Measurements from ENCODE around the gene DHX30. TPM values are rescaled to one million over a fixed set of nuclear protein-coding genes. Genes with fewer than 3 reads are reported as not detected.

DHX30 gene
- total and polyA plus RNA-seq, 9 of the 15 experiments (the other 6 are each of a cell fraction or from before 2014, with no cell fraction given) = 12.3 to 158 (median 79.0) TPM

GRCh38 chr3:47871389-47871788 is 68.5 kb downstream of the DHX30 start:
- Histone ChIP-seq H3K27ac (ENCODE audit: extremely low read depth, low read depth, low read length) (peak overlapping the region; percentile 39), H3K9ac (ENCODE audit: insufficient read depth in 1 of 2, low read depth in 2 of 2, low read length in 2 of 2) (peak overlapping the region in 1 of 2 experiments; percentile 17; a peak in 1 of 4 replicates), H3K36me3 (ENCODE audit: control insufficient read depth, insufficient read depth, low read length) (peaks cover 66% of the 10 kb centered on the region), H3K27me3 (ENCODE audit: control insufficient read depth in 2 of 2, insufficient read depth in 2 of 2, low read length in 2 of 2) (no peaks in the 10 kb centered on the region), H3K4me1 (replicated peaks in 1 of 2; ENCODE audit: control insufficient read depth in 2 of 2, insufficient read depth in 2 of 2, low read length in 2 of 2) (peaks cover 13 to 21% of the 10 kb centered on the region in 2 experiments; a peak in 4 of 5 replicates), H3K4me2 (ENCODE audit: insufficient read depth, low read length) (peak overlapping the region; percentile 47), H3K4me3 (no peak overlapping the region), H2AFZ (ENCODE audit: low read depth, low read length) (peak overlapping the region; percentile 41), H3K79me2 (ENCODE audit: control insufficient read depth, insufficient read depth, low read length) (no peaks in the 10 kb centered on the region), H4K20me1 (replicated peaks; ENCODE audit: control insufficient read depth, insufficient read depth, low read length) (no peaks in the 10 kb centered on the region; the same call in 1 of the 2 replicates), H3K9me1 (ENCODE audit: control insufficient read depth, insufficient read depth, low read length) (peaks cover 8% of the 10 kb centered on the region), H3K9me3 (replicated peaks; ENCODE audit: control insufficient read depth, insufficient read depth, low read depth, low read length) (no peaks in the 10 kb centered on the region)
- ATAC-seq (peak; percentile 95), DNase-seq (ENCODE audit: extremely low read depth in 1 of 4, low spot score in 3 of 4) (peak; percentile 73 to 91 (median 76)), FAIRE-seq (peak; percentile 92)
- intact Hi-C loops (cut with micrococcal nuclease) = no loop called here
- in situ Hi-C loops (cut with MboI) = no loop called here
- CTCF ChIA-PET (ENCODE audit: low intra/inter-chr PET ratio) = no interaction called here
- WGBS (ENCODE audit: insufficient coverage, low coverage, missing lambda C conversion rate) = 0% methylated on average over 2 of the region's 2 CpGs
- POLR2A ChIA-PET = interaction anchor here (0.6 to 2.7 kb wide), 4 partner anchors 11 to 280 kb away, joined by 3 to 10 read pairs (median 3); no protein-coding TSS in a partner anchor
- no TSS peak for BruUV-seq (replicated peaks)
- no peak for TF ChIP-seq ZNF436 (CRISPR knock-in tag; IDR thresholded peaks at IDR 0.05)
- TF ChIP-seq ZKSCAN3 (CRISPR knock-in tag; IDR thresholded peaks at IDR 0.05) = no peak
- no peak for TF ChIP-seq ZNF408 (CRISPR knock-in tag; IDR thresholded peaks at IDR 0.05; ENCODE audit: low read depth)
- no peak for TF ChIP-seq ZNF316 (IDR thresholded peaks at IDR 0.05)
- no peak for TF ChIP-seq SNAPC5 (CRISPR knock-in tag; IDR thresholded peaks at IDR 0.05)
- no peak for TF ChIP-seq MIER1 (IDR thresholded peaks at IDR 0.05; ENCODE audit: low read depth)
- no peak for TF ChIP-seq FOXO4 (CRISPR knock-in tag; IDR thresholded peaks at IDR 0.05)
- no peak for TF ChIP-seq NCOA6 (IDR thresholded peaks at IDR 0.05)
- no peak for TF ChIP-seq THRA (IDR thresholded peaks at IDR 0.05)
- no peak for TF ChIP-seq ZNF217 (CRISPR knock-in tag; IDR thresholded peaks at IDR 0.05)
- no peak for TF ChIP-seq ZNF224 (CRISPR knock-in tag; IDR thresholded peaks at IDR 0.05)
- TF ChIP-seq ETV6 (IDR thresholded peaks at IDR 0.05; ENCODE audit: borderline replicate concordance in 1 of 2, low read depth in 2 of 2, low read length in 1 of 2) = no peak
- no peak for TF ChIP-seq ETV6 (CRISPR knock-in tag; IDR thresholded peaks at IDR 0.05; ENCODE audit: borderline replicate concordance)
- TF ChIP-seq CBFB (CRISPR knock-in tag; IDR thresholded peaks at IDR 0.05) = no peak
- no peak for TF ChIP-seq ZZZ3 (IDR thresholded peaks at IDR 0.05)
- no peak for TF ChIP-seq NR1H2 (CRISPR knock-in tag; IDR thresholded peaks at IDR 0.05)
- peak; percentile 72; the same call in 1 of the 2 replicates for TF ChIP-seq ARID4B (CRISPR knock-in tag; IDR thresholded peaks at IDR 0.05)
- no peak for TF ChIP-seq NBN (IDR thresholded peaks at IDR 0.05; ENCODE audit: low read depth)
